GM12874 (cell line): ENCODE data around the gene ZNF337.

Experiments used
- TF ChIP-seq, protein P1 (sequence below): IDR thresholded peaks from 2 replicates; pipeline ENCODE4 v1.5.1; 2011; ENCODE audit warnings: low read depth, mild to moderate bottlenecking, control low read depth, low read length, moderate library complexity; ENCODE audit not compliant: insufficient read depth

Gene ZNF337

DNA sequence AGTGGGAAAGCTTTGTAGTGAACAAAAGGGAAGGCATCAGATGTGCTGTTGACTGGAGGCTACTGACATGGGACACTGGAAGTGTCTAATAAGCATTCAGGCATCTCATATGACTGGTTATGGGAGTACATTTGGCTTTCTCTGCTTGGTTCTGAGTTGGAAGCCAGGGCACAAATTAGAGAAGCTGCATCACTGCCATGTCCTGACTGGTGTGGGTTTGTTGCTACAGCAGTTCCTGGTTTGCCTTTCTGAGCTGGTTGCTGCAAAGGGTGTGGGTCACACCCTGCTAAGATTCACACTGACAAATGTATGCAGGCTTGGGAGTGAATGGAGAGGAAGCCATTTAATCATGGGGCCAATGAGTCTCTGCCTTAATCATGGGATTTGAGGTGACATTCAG is 36.7 kb downstream of the ZNF337 start:
- TF ChIP-seq, protein P1, sequence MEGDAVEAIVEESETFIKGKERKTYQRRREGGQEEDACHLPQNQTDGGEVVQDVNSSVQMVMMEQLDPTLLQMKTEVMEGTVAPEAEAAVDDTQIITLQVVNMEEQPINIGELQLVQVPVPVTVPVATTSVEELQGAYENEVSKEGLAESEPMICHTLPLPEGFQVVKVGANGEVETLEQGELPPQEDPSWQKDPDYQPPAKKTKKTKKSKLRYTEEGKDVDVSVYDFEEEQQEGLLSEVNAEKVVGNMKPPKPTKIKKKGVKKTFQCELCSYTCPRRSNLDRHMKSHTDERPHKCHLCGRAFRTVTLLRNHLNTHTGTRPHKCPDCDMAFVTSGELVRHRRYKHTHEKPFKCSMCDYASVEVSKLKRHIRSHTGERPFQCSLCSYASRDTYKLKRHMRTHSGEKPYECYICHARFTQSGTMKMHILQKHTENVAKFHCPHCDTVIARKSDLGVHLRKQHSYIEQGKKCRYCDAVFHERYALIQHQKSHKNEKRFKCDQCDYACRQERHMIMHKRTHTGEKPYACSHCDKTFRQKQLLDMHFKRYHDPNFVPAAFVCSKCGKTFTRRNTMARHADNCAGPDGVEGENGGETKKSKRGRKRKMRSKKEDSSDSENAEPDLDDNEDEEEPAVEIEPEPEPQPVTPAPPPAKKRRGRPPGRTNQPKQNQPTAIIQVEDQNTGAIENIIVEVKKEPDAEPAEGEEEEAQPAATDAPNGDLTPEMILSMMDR = no peak

GRCh38 chr20:25654487-25654886 is 42.2 kb downstream of the ZNF337 start:
- TF ChIP-seq, protein P1 = no peak

DNA sequence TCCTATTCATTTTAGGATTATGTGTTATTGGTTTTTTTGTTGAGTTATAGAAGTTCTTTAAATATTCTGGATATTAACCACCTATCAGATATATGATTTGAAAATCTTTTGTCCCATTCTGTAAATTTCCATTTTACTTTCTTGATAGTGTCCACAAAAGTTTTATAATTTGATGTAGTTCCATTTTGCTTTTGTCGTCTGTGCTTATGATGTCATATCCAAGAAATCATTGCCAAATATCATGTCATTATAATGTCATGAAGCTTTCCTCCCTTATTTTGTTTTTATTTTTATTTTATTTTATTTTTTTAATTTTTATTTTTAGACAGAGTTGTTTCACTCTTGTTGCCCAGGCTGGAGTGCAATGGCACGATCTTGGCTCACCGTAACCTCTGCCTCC is 51.8 kb downstream of the ZNF337 start:
- TF ChIP-seq, protein P1 = no peak

DNA sequence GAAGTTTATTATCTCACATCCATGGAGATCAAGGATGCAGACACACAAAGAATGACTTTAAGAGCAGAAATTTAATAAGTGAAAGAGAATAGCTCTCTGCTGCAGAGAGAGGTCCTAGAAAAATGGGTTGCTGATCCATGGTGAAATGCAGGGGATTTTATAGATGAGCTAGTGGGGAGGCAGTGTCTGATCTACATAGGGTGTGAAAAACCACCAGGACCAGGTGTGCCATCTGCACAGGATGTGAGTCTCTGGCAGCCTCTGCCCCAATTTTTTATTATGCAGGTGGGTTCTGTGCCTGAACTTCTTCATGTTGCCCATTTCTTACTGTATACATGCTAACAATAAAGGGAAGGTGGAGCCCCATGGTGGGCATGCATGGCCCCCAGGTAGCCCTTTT is 52.9 kb downstream of the ZNF337 start:
- TF ChIP-seq, protein P1 = no peak

GRCh38 chr20:25637247-25637646 is 59.4 kb downstream of the ZNF337 start:
- TF ChIP-seq, protein P1 = no peak

DNA sequence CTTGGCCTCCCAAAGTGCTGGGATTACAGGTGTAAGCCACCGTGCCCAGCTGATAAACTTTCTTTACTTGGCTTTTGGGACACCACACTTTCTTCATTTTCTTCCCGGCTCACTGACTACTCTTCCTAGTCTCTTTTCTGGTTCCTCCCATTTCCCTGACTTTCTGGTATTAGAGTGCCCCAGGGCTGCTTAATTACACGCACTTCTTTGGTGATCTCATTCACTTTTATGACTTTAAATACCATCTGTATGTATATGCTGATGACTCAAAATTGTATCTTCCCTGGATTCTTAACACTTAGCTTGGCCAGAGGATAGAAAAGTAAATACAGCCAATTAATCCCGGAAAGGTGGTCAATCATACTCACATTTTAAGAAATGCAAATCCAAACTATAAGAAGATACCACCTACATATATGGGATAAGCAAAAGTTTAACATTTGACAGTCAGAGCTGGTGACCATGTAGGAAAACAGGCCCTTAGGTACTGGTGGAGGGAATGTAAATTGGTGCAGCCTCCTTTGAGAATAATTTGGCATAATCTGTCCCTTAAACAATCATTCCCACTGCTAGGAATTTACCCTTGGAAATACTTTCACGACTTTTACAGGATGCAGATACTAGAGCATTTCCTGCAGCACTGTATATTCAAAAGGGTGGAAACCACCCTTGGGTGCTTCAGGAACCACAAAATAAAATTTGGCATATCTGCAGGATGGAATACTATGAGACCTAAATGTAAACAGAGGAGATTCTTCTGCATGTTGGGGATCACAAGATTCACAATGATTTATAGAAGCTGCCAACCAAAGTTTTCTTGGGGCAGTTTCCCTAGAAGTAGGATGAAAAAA is 63.5 kb downstream of the ZNF337 start:
- TF ChIP-seq, protein P1 = no peak

GRCh38 chr20:25629816-25630499 is 66.7 kb downstream of the ZNF337 start:
- TF ChIP-seq, protein P1 = no peak
